IPS DF 19.7 (cell line): ENCODE measurements around the gene BLOC1S1.
A peak's percentile ranks its signal among the peaks of the same experiment; 100 is the strongest.

Experiments
- DNase-seq: peaks from one replicate; pipeline ENCODE4 v3.0.0-alpha.2; 2013; ENCODE audit warnings: low read depth, low spot score

BLOC1S1 gene

DNA sequence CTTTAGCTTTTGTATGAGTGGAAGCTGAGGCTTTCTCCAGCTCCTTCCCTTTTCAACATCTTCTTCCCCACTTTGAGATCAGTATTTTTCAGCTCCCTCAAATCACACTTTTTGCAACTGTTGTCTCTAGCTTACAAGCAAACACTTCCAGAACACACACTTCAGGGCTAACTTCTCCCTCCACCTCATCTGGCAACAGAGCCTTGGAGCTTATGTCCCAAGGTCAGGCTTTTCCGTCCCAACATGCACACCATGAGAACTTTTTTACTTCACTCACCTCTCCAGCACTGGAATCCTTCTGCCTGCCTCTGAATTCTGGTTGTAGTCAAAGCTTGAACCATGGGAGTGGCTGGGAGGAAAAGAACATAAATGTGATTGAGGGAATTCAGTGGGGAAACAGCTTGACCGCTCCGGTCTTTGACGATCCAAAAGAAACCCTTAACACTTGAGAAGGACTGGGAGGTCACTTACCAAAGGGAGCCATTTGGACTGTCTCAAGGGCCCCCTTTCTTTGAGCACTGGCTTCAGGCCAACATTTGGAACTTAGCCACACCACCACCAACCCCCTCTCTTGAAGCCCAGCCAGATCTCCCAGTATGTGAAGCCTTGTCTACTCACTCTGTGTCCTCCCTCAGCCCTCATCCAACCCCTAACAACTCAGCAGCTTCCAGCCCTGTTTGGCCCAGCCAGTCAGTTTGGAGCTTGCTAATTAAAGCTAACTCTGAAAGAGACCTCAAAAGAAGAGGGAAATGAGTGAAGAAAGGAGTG, 3.9 kb upstream of the BLOC1S1 start:
- no peak for DNase-seq

- no peak for DNase-seq
Observed at GRCh38 chr12:55712700-55713415, 3.0 kb upstream of the BLOC1S1 start.

- DNase-seq = no peak
Observed at GRCh38 chr12:55713721-55714120, 2.1 kb upstream of the BLOC1S1 start.

GRCh38 chr12:55715169-55715764, 579 bp upstream of the BLOC1S1 start:
- no peak for DNase-seq

GRCh38 chr12:55716582-55716957, 724 bp downstream of the BLOC1S1 start:
- no peak for DNase-seq

DNA sequence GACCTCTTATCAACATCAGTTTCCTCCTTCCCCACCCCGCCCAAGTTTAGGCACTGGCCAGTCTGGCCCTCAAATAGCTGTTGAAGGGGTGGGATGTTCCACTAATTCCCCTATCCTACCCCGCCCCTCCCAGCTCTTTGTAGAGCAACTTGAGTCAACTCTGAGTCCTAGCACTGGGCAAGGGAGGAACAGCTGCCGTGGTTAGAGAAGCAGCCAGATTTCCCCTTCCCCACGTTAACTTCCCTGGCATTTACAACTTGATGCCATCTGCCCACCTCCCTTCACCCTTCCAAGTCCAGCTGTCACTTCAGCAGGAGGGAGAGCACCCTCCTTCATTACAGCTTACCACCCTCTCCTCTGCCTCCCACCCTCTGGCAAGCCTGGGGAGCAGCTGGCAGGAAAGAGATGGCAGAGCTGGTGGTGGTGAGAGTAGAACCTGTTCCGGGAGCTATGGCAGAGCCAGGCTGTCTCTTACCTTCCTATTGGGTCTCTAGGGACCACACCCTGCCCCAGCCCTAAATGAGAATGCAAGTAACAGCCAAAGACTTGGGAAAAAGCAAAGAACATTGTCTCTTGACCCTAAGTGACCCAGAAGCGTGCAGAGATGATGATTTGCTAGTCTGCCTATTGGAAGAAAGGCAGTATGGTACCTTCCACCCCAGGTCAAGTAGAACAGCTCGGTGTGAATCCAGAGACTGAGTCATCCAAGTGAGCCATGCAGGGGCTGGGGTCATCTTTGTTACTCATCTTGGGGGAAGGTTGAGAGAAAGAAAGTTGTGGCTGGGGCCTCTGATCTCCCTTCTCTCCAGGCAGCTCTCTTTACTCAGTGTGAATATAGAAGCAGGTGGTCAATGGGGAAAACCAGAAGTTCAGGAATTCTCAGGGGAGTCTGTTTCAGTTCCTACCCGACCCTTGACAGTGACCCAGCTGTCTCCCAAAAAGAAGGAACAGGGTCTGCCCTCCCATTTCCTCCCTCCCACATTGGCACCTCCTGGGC, 1.5 kb downstream of the BLOC1S1 start:
- no peak for DNase-seq

- DNase-seq = peak; percentile 33
Observed at GRCh38 chr12:55718015-55718414, 2.2 kb downstream of the BLOC1S1 start.

DNA sequence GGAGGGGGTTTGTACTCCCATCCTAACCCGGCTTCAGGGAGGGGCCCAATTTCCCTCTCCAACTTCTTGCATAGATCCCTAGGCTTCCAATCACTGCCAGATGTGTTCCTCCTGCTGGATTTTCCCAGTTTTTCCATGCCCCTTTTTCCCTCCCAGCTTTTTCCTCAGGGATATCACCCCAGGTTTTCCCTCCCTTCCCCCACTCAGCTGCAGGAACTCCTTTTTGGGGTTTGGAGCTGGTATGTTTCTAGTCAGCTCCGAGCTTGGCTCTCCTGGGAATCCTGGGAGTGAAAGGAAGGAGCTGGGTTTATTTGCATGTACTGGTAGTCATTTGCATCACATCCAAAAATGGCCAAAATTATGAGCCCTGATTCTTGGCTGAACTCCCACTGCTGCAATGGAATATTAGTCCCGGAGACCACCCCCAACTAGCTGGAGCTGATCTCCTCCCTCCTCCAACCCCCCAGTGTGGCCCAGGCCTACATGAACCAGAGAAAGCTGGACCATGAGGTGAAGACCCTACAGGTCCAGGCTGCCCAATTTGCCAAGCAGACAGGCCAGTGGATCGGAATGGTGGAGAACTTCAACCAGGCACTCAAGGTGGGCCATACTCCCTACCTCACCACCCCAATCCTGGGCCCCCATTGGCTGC, 2.9 kb downstream of the BLOC1S1 start:
- DNase-seq = no peak

- DNase-seq = no peak
Observed at GRCh38 chr12:55719371-55719770, 3.5 kb downstream of the BLOC1S1 start.

- DNase-seq = no peak
Observed at GRCh38 chr12:55720071-55720564, 4.3 kb downstream of the BLOC1S1 start, which contains the start of gene RDH5. RDH5 (plus strand) TSS chr12:55720393; CDS start chr12:55721185, 792 bp downstream.

DNA sequence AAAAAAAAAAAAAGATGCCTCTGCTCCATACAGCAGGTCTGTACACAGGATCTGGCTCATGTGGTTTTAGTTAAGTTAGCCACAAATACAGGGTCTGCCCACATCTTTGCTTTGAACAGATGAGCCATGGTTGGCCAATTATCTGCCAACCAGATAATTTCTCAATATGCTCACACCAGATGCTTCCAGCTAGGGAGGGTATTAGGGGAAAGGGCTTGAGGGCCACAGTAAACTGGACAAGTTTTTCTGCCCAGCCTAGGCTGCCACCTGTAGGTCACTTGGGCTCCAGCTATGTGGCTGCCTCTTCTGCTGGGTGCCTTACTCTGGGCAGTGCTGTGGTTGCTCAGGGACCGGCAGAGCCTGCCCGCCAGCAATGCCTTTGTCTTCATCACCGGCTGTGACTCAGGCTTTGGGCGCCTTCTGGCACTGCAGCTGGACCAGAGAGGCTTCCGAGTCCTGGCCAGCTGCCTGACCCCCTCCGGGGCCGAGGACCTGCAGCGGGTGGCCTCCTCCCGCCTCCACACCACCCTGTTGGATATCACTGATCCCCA, 5.1 kb downstream of the BLOC1S1 start:
- DNase-seq = peak; percentile 47

DNA sequence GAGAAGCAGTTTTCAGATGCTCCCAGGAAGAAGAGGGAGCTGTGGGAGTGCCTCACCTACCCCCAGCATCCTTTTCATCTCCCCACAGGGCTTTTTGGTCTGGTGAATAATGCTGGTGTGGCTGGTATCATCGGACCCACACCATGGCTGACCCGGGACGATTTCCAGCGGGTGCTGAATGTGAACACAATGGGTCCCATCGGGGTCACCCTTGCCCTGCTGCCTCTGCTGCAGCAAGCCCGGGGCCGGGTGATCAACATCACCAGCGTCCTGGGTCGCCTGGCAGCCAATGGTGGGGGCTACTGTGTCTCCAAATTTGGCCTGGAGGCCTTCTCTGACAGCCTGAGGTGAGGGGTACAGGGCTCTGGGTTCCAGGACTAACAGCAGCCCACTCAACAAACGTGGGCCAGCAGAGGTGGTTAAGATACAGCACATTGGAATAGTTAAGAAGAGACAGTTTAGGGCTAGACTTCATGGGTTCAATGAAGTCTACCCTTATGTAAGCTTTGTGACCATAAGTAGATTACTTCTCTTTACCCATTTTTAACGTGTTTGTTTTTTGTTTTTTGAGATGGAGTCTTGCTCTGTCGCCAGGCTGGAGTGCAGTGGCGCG, 5.9 kb downstream of the BLOC1S1 start:
- DNase-seq = no peak

DNA sequence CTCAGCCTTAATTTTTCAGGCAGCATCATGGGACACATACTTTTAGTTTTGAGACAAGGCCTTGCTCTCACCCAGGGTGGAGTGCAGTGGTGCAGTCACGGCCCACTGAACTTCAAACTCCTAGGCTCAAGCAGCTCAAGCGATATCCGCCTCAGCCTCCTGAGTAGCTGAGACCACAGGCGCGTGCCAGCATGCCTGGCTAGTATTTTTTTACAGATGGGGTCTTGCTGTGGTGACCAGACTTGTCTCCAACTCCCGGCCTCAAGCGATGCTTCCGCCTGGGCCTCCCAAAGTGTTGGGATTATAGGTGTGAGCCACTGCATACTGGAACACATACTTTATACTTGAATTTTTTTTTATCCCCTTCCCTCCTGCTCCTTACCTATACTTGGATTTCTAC, 7.1 kb downstream of the BLOC1S1 start:
- no peak for DNase-seq

- no peak for DNase-seq
Observed at GRCh38 chr12:55723516-55724225, 7.8 kb downstream of the BLOC1S1 start.

DNA sequence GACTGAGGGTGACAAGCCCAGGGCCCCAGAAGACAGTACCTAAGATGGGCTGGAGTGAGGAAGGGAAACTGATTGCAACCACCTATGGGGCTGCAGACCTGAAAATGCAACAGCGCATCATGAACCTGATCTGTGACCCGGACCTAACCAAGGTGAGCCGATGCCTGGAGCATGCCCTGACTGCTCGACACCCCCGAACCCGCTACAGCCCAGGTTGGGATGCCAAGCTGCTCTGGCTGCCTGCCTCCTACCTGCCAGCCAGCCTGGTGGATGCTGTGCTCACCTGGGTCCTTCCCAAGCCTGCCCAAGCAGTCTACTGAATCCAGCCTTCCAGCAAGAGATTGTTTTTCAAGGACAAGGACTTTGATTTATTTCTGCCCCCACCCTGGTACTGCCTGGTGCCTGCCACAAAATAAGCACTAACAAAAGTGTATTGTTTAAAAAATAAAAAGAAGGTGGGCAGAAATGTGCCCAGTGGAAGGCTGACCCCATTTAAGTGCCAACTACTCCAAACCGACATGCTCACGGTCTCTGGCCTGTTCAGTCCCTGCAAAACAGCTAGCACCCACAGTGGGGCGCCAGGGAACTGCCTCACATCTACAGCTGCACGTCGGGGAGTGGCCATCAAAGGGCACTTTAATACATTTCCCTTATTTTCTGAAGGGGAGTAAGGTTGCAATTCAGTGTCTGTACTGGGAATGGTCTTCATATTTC, 8.5 kb downstream of the BLOC1S1 start:
- no peak for DNase-seq

DNA sequence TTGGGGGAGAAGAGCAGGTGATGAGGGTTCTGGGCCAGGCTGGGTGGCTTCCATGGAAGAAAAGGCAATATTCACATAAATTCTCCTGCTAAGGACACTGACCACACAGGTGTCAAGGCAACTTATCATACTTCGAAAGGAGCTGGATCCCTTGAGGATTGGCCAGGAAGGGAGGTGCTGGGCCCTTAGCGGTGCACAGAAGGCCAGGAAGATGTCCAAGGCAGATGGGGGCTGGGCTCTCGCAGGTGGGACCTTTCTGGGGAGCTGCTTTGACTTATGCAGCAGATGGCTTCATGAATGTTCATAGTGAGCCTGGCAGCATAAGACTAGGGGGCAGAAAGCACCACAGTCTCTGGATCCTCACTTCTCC, 9.1 kb downstream of the BLOC1S1 start:
- DNase-seq = no peak

GRCh38 chr12:55725556-55725955, 9.7 kb downstream of the BLOC1S1 start:
- DNase-seq = no peak

- DNase-seq = no peak
Observed at GRCh38 chr12:55726971-55727370, 11.1 kb downstream of the BLOC1S1 start.
